Astrocyte of the spinal cord (primary cell): Measurements from ENCODE around the gene TEX264.

Source experiments
- DNase-seq: peaks from one replicate; pipeline ENCODE4 v3.0.0; 2011; ENCODE audit warnings: low read depth, low spot score
- H3K4me3 ChIP-seq: 2 replicates; pipeline ENCODE4 v1.5.1; 2011; ENCODE audit warnings: low read depth, mild to moderate bottlenecking, low read length, moderate library complexity
- in situ Hi-C: cut with HindIII; loops from 2 replicates; pipeline ENCODE4 v1.10.0; 2017; ENCODE audit warnings: low sequenced_read_pairs
- TF ChIP-seq, protein P1 (sequence below): IDR thresholded peaks from 2 replicates; pipeline ENCODE4 v1.5.1; 2012; ENCODE audit warnings: low read depth, mild to moderate bottlenecking, low read length, inconsistent platforms

The TEX264 gene

GRCh38 chr3:51708216-51708845 is 37.3 kb downstream of the TEX264 start:
- in situ Hi-C loops, result no loop called here
- DNase-seq, result no peak
- TF ChIP-seq, protein P1, sequence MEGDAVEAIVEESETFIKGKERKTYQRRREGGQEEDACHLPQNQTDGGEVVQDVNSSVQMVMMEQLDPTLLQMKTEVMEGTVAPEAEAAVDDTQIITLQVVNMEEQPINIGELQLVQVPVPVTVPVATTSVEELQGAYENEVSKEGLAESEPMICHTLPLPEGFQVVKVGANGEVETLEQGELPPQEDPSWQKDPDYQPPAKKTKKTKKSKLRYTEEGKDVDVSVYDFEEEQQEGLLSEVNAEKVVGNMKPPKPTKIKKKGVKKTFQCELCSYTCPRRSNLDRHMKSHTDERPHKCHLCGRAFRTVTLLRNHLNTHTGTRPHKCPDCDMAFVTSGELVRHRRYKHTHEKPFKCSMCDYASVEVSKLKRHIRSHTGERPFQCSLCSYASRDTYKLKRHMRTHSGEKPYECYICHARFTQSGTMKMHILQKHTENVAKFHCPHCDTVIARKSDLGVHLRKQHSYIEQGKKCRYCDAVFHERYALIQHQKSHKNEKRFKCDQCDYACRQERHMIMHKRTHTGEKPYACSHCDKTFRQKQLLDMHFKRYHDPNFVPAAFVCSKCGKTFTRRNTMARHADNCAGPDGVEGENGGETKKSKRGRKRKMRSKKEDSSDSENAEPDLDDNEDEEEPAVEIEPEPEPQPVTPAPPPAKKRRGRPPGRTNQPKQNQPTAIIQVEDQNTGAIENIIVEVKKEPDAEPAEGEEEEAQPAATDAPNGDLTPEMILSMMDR, result no peak
- no peak overlapping the region for H3K4me3 ChIP-seq

GRCh38 chr3:51709004-51709420 is 38.0 kb downstream of the TEX264 start:
- in situ Hi-C loops, result no loop called here
- no peak for DNase-seq
- TF ChIP-seq, protein P1, result no peak
- no peak overlapping the region for H3K4me3 ChIP-seq

GRCh38 chr3:51709675-51710074 is 38.6 kb downstream of the TEX264 start:
- no peak for DNase-seq
- in situ Hi-C loops, result no loop called here
- no peak overlapping the region for H3K4me3 ChIP-seq
- TF ChIP-seq, protein P1, result no peak

DNA sequence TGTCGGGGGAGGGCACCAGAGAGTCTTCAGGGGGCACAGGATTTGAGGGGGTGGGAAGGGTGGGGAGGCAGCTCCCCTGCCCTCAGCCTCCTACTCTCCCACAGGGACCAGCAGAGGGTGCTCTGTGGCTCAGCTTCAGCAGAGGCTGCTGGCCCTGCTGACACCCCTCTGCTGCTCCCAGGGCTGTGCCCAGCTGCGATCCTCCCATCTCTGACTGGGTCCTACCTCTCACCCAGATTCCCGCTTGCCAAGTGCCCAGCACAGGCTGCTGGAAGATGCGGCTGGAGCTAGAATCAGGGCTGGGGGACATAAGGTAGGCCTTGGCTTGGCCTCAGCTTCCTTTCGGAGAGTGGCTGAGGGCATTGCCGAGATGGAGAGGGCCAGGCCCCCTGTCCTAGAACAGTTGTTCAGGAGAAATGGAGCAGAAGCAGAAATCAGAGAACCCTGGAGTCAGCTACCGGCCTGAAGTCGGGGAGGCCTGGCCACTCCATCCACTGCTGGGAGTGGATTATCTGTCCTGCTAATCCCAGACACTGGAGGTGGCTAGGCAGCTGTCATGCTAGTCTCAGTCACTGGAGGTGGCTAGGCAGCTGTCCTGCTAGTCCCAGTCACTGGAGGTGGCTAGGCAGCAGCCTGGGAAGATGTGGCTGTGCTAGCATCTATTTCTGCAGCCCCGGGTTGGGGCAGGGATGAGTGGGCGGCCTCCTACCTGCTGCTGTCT is 39.7 kb downstream of the TEX264 start:
- in situ Hi-C loops, result no loop called here
- TF ChIP-seq, protein P1, result no peak
- no peak for DNase-seq
- no peak overlapping the region for H3K4me3 ChIP-seq

DNA sequence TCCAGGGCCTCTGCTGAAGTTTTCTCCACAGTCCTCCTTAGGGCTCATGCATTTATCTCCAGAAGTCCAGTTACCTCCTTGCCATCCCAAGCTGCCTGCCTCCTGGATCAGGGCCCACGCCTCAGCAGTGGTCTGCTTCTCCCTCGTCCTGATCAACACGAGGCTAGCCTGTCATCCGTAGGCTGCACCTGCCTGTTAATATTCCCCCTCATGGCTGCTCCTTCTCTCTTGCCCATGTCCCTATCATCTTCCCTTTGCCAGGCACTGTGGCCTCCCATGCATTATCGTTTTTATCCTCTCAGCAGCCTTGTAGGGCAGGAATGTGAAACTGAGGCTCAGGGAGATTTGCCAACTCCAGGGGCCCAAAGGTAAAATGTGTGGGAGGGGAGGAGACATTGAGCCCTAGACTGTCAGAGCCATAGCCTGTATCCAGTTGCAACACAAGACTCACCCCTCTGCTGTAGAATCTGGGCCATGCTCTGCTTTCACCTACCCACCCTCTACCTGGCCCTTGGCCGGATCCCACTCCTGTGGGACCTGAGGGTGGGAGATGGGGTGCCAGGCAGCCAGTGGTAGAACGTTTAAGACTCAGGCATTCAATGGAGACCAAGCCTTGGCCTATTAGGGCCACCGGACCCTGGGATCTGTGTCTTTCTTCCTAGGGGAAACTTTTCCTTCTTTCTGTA is 40.4 kb downstream of the TEX264 start:
- in situ Hi-C loops, result no loop called here
- DNase-seq, result no peak
- TF ChIP-seq, protein P1, result no peak
- no peak overlapping the region for H3K4me3 ChIP-seq

DNA sequence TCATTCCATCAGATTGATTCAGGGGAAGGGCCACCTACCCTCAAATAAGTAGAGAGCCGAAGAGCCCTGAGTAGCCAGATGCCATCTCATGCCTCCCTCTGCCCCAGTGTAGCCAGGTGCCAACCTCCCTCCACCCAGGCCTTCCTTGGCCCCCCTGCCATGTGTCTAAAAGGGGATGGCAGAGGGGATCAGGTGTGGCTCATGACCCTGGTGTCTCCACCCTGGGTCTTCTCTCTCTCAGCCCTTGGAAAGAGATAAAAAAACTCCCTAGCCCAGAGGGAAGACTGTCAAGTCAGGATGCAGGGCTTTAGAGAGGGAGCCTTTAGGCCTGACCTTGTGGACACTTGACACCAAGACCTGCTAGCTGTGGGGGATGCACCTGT is 41.0 kb downstream of the TEX264 start:
- in situ Hi-C loops, result no loop called here
- DNase-seq, result no peak
- TF ChIP-seq, protein P1, result no peak
- H3K4me3 ChIP-seq, result no peak overlapping the region
